Measurements from ENCODE around the gene VWCE.

VWCE gene

GRCh38 chr11:61315260-61315659 lies 20.1 kb upstream of the VWCE start:
- no peaks in the 10 kb centered on the region for H3K9me3 ChIP-seq (ENCODE audit: control insufficient read depth, insufficient read depth, low read length)
- H3K9ac ChIP-seq (ENCODE audit: low read depth, low read length): no peak overlapping the region
- no peaks in the 10 kb centered on the region for H3K4me1 ChIP-seq (ENCODE audit: control insufficient read depth, insufficient read depth, low read length)
- H3K4me3 ChIP-seq (ENCODE audit: low read depth, low read length): no peak overlapping the region
- H3K27me3 ChIP-seq (ENCODE audit: control insufficient read depth, insufficient read depth, low read length): no peaks in the 10 kb centered on the region
- peaks cover 51% of the 10 kb centered on the region for H3K36me3 ChIP-seq (ENCODE audit: control insufficient read depth, insufficient read depth, low read length)

- Histone ChIP-seq H3K36me3 (ENCODE audit: control insufficient read depth, insufficient read depth, low read length) (peaks cover 84% of the 10 kb centered on the region), H3K9ac (ENCODE audit: low read depth, low read length) (no peak overlapping the region), H3K9me3 (ENCODE audit: control insufficient read depth, insufficient read depth, low read length) (no peaks in the 10 kb centered on the region), H3K4me3 (ENCODE audit: low read depth, low read length) (no peak overlapping the region), H3K4me1 (ENCODE audit: control insufficient read depth, insufficient read depth, low read length) (no peaks in the 10 kb centered on the region), H3K27me3 (ENCODE audit: control insufficient read depth, insufficient read depth, low read length) (no peaks in the 10 kb centered on the region)
Observed at GRCh38 chr11:61310749-61311148, 15.6 kb upstream of the VWCE start.

- Histone ChIP-seq H3K9me3 (ENCODE audit: control insufficient read depth, insufficient read depth, low read length) (no peaks in the 10 kb centered on the region), H3K9ac (ENCODE audit: low read depth, low read length) (no peak overlapping the region), H3K36me3 (ENCODE audit: control insufficient read depth, insufficient read depth, low read length) (peaks cover 84% of the 10 kb centered on the region), H3K4me3 (ENCODE audit: low read depth, low read length) (no peak overlapping the region), H3K4me1 (ENCODE audit: control insufficient read depth, insufficient read depth, low read length) (no peaks in the 10 kb centered on the region), H3K27me3 (ENCODE audit: control insufficient read depth, insufficient read depth, low read length) (no peaks in the 10 kb centered on the region)
Observed at GRCh38 chr11:61309739-61310138, 14.6 kb upstream of the VWCE start.

- Histone ChIP-seq H3K36me3 (ENCODE audit: control insufficient read depth, insufficient read depth, low read length) (peaks cover 82% of the 10 kb centered on the region), H3K9ac (ENCODE audit: low read depth, low read length) (no peak overlapping the region), H3K4me3 (ENCODE audit: low read depth, low read length) (no peak overlapping the region), H3K9me3 (ENCODE audit: control insufficient read depth, insufficient read depth, low read length) (no peaks in the 10 kb centered on the region), H3K27me3 (ENCODE audit: control insufficient read depth, insufficient read depth, low read length) (no peaks in the 10 kb centered on the region), H3K4me1 (ENCODE audit: control insufficient read depth, insufficient read depth, low read length) (no peaks in the 10 kb centered on the region)
Observed at GRCh38 chr11:61309141-61309540, 14.0 kb upstream of the VWCE start.

- no peaks in the 10 kb centered on the region for H3K27me3 ChIP-seq (ENCODE audit: control insufficient read depth, insufficient read depth, low read length)
- no peak overlapping the region for H3K4me3 ChIP-seq (ENCODE audit: low read depth, low read length)
- H3K9me3 ChIP-seq (ENCODE audit: control insufficient read depth, insufficient read depth, low read length): no peaks in the 10 kb centered on the region
- no peak overlapping the region for H3K9ac ChIP-seq (ENCODE audit: low read depth, low read length)
- H3K4me1 ChIP-seq (ENCODE audit: control insufficient read depth, insufficient read depth, low read length): no peaks in the 10 kb centered on the region
- H3K36me3 ChIP-seq (ENCODE audit: control insufficient read depth, insufficient read depth, low read length): peaks cover 83% of the 10 kb centered on the region
Observed at GRCh38 chr11:61307354-61307753, 12.2 kb upstream of the VWCE start.

GRCh38 chr11:61306221-61306620 lies 11.1 kb upstream of the VWCE start:
- no peaks in the 10 kb centered on the region for H3K9me3 ChIP-seq (ENCODE audit: control insufficient read depth, insufficient read depth, low read length)
- H3K4me1 ChIP-seq (ENCODE audit: control insufficient read depth, insufficient read depth, low read length): no peaks in the 10 kb centered on the region
- H3K36me3 ChIP-seq (ENCODE audit: control insufficient read depth, insufficient read depth, low read length): peaks cover 85% of the 10 kb centered on the region
- no peak overlapping the region for H3K9ac ChIP-seq (ENCODE audit: low read depth, low read length)
- no peaks in the 10 kb centered on the region for H3K27me3 ChIP-seq (ENCODE audit: control insufficient read depth, insufficient read depth, low read length)
- H3K4me3 ChIP-seq (ENCODE audit: low read depth, low read length): no peak overlapping the region

GRCh38 chr11:61305417-61305816 lies 10.3 kb upstream of the VWCE start:
- no peak overlapping the region for H3K4me3 ChIP-seq (ENCODE audit: low read depth, low read length)
- H3K9me3 ChIP-seq (ENCODE audit: control insufficient read depth, insufficient read depth, low read length): no peaks in the 10 kb centered on the region
- peaks cover 88% of the 10 kb centered on the region for H3K36me3 ChIP-seq (ENCODE audit: control insufficient read depth, insufficient read depth, low read length)
- H3K4me1 ChIP-seq (ENCODE audit: control insufficient read depth, insufficient read depth, low read length): no peaks in the 10 kb centered on the region
- no peak overlapping the region for H3K9ac ChIP-seq (ENCODE audit: low read depth, low read length)
- H3K27me3 ChIP-seq (ENCODE audit: control insufficient read depth, insufficient read depth, low read length): no peaks in the 10 kb centered on the region

DNA sequence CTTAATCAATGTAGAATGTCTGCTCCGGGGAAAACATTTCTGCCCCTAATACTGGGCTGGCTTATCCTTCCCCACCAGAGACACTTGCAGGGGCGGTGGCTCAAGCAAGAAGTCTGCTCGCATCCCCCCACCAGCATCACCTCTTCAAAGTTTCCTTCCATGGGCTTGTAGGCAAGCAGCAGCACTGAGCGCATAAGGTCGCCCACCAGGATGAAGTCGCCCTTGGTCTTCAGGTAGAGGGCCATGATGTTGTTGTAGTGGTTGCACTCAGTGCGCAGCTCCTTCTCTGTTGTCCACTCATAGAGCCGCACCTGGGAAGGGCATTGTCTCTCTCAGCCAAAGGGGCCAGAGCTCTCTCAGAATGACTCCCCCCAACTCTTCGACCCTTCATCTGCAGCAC lies 8.6 kb upstream of the VWCE start:
- Histone ChIP-seq H3K4me1 (ENCODE audit: control insufficient read depth, insufficient read depth, low read length) (no peaks in the 10 kb centered on the region), H3K27me3 (ENCODE audit: control insufficient read depth, insufficient read depth, low read length) (no peaks in the 10 kb centered on the region), H3K4me3 (ENCODE audit: low read depth, low read length) (no peak overlapping the region), H3K9ac (ENCODE audit: low read depth, low read length) (no peak overlapping the region), H3K9me3 (ENCODE audit: control insufficient read depth, insufficient read depth, low read length) (no peaks in the 10 kb centered on the region), H3K36me3 (ENCODE audit: control insufficient read depth, insufficient read depth, low read length) (peaks cover 80% of the 10 kb centered on the region)

DNA sequence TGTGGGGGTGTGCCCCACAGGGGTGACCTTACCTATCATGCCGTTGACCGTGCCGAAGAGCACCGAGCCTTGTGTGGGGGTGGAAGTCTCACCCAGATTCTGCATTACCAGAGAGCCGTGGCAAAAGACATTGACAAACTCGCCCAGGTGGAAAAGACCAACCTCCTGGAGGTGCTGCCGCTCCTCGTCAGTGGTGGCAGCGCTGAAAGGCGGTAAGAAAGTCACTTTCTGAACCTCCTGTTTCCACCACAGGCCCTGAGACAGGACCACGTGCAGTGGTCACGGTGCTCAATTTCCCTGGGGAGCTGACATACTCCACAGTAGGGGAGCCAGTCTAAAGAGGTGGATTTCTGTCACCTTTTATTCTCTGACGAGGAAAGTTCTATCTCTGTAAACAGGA lies 7.4 kb upstream of the VWCE start:
- Histone ChIP-seq H3K9ac (ENCODE audit: low read depth, low read length) (no peak overlapping the region), H3K4me1 (ENCODE audit: control insufficient read depth, insufficient read depth, low read length) (no peaks in the 10 kb centered on the region), H3K9me3 (ENCODE audit: control insufficient read depth, insufficient read depth, low read length) (no peaks in the 10 kb centered on the region), H3K36me3 (ENCODE audit: control insufficient read depth, insufficient read depth, low read length) (peaks cover 74% of the 10 kb centered on the region), H3K27me3 (ENCODE audit: control insufficient read depth, insufficient read depth, low read length) (no peaks in the 10 kb centered on the region), H3K4me3 (ENCODE audit: low read depth, low read length) (no peak overlapping the region)

DNA sequence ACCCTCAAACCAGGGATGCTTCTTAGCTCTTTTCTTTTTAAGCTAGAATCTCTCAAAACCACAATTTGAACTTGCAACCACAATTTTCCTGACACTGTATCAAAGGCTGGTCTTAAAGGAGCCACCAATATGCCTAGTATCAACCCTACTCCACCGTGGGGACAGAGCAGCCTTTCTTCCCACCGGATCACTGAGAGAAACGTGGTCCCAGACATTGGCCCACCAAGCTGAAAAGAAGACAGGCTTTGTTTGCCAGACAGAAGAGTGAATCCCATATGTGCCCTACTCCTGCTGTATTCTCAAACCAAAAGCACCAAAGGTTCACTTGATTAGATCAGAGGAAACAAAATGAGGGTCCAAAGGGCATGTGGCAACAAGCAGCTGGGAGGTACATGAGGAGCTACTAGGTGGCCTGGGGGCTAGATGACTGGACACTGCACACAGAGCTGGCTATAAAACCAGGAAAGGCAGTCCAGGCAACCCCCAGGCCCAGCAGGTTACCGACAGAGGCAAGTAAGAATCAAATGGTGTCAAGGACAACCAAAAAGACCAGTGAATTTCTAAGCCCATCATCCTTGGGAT lies 3.6 kb upstream of the VWCE start:
- peaks cover 45% of the 10 kb centered on the region for H3K36me3 ChIP-seq (ENCODE audit: control insufficient read depth, insufficient read depth, low read length)
- no peaks in the 10 kb centered on the region for H3K27me3 ChIP-seq (ENCODE audit: control insufficient read depth, insufficient read depth, low read length)
- peaks cover under 1% of the 10 kb centered on the region for H3K4me1 ChIP-seq (ENCODE audit: control insufficient read depth, insufficient read depth, low read length)
- no peak overlapping the region for H3K9ac ChIP-seq (ENCODE audit: low read depth, low read length)
- H3K4me3 ChIP-seq (ENCODE audit: low read depth, low read length): no peak overlapping the region
- no peaks in the 10 kb centered on the region for H3K9me3 ChIP-seq (ENCODE audit: control insufficient read depth, insufficient read depth, low read length)

- Histone ChIP-seq H3K9ac (ENCODE audit: low read depth, low read length) (no peak overlapping the region), H3K27me3 (ENCODE audit: control insufficient read depth, insufficient read depth, low read length) (peaks cover 5% of the 10 kb centered on the region), H3K4me3 (ENCODE audit: low read depth, low read length) (no peak overlapping the region), H3K9me3 (ENCODE audit: control insufficient read depth, insufficient read depth, low read length) (no peaks in the 10 kb centered on the region), H3K36me3 (ENCODE audit: control insufficient read depth, insufficient read depth, low read length) (peaks cover 38% of the 10 kb centered on the region), H3K4me1 (ENCODE audit: control insufficient read depth, insufficient read depth, low read length) (peaks cover 4% of the 10 kb centered on the region)
Observed at GRCh38 chr11:61297746-61298145, 2.6 kb upstream of the VWCE start.

- H3K36me3 ChIP-seq (ENCODE audit: control insufficient read depth, insufficient read depth, low read length): peaks cover 34% of the 10 kb centered on the region
- H3K4me3 ChIP-seq (ENCODE audit: low read depth, low read length): no peak overlapping the region
- peaks cover 5% of the 10 kb centered on the region for H3K27me3 ChIP-seq (ENCODE audit: control insufficient read depth, insufficient read depth, low read length)
- H3K9me3 ChIP-seq (ENCODE audit: control insufficient read depth, insufficient read depth, low read length): no peaks in the 10 kb centered on the region
- H3K4me1 ChIP-seq (ENCODE audit: control insufficient read depth, insufficient read depth, low read length): peaks cover 4% of the 10 kb centered on the region
- no peak overlapping the region for H3K9ac ChIP-seq (ENCODE audit: low read depth, low read length)
Observed at GRCh38 chr11:61297341-61297740, 2.2 kb upstream of the VWCE start.

Data from iPS-15b (cell line).